K562 (cell line): ENCODE results near the gene DGKA. TPM values are rescaled to one million over a fixed set of nuclear protein-coding genes. Genes with fewer than 3 reads are reported as not detected.

ENCODE experiments used
- ATF7 ChIP-seq: fragments of 450-650 bp; IDR thresholded peaks from 2 replicates; pipeline ENCODE4 v1.7.1; 2014; ENCODE audit warnings: mild to moderate bottlenecking, moderate library complexity
- C11orf30 ChIP-seq: fragments of 450-650 bp; IDR thresholded peaks from 2 replicates; pipeline ENCODE4 v1.6.1; 2016; ENCODE audit warnings: low read depth, mild to moderate bottlenecking
- CXXC5 ChIP-seq: fragments of 250-450 bp; sonication (Bioruptor Pico); IDR thresholded peaks from 2 replicates; pipeline ENCODE4 v1.8.0; 2022; ENCODE audit warnings: inconsistent platforms, mild to moderate bottlenecking, moderate library complexity
- ERF ChIP-seq: fragments of 450-650 bp; formaldehyde crosslinking; IDR thresholded peaks from 2 replicates; pipeline ENCODE4 v1.4.0; 2020; ENCODE audit warnings: mild to moderate bottlenecking, mixed read lengths
- ETV1 ChIP-seq: fragments of 450-650 bp; conservative IDR thresholded peaks from 2 replicates; pipeline ENCODE4 v1.6.1; 2016; ENCODE audit warnings: missing genetic modification characterization, control low read depth, low read depth, missing compliant biosample characterization
- ETV5 ChIP-seq: sonication (generic); formaldehyde crosslinking; IDR thresholded peaks from 2 replicates; pipeline ENCODE4 v1.4.0; 2020; ENCODE audit warnings: low read depth, mild to moderate bottlenecking, missing genetic modification reagents
- EWSR1 ChIP-seq: fragments of 450-650 bp; IDR thresholded peaks from 2 replicates; pipeline ENCODE4 v1.6.1; 2018; ENCODE audit warnings: borderline replicate concordance, mild to moderate bottlenecking, low read depth, moderate library complexity; ENCODE audit not compliant: partially characterized antibody
- GABPB1 ChIP-seq: sonication (generic); formaldehyde crosslinking; IDR thresholded peaks from 2 replicates; pipeline ENCODE4 v1.8.0; 2022; ENCODE audit warnings: mild to moderate bottlenecking, missing genetic modification reagents
- GATAD2A ChIP-seq: fragments of 450-650 bp; IDR thresholded peaks from 2 replicates; pipeline ENCODE4 v1.6.1; 2017
- HSF4 ChIP-seq: fragments of 250-450 bp; sonication (Bioruptor Pico); IDR thresholded peaks from 2 replicates; pipeline ENCODE4 v2.1.2; 2022; ENCODE audit warnings: mild to moderate bottlenecking, moderate library complexity, borderline replicate concordance
- MBD1 ChIP-seq: fragments of 250-450 bp; sonication (Bioruptor Pico); IDR thresholded peaks from 2 replicates; pipeline ENCODE4 v1.8.0; 2022; ENCODE audit warnings: inconsistent platforms
- MEIS2 ChIP-seq: fragments of 450-650 bp; IDR thresholded peaks from 2 replicates; pipeline ENCODE4 v1.6.1; 2014; ENCODE audit warnings: mild to moderate bottlenecking; ENCODE audit not compliant: partially characterized antibody
- MYNN ChIP-seq, 2 experiments: sonication (generic); formaldehyde crosslinking in 1 of 2; IDR thresholded peaks; 2 replicates each; pipeline versions ENCODE4 v1.5.0 to v1.6.1; 2016 to 2020; ENCODE audit warnings: antibody characterized with exemption in 1 of 2, missing genetic modification reagents in 1 of 2
- POLR2B ChIP-seq: fragments of 450-650 bp; IDR thresholded peaks from 2 replicates; pipeline ENCODE4 v1.6.1; 2018; ENCODE audit warnings: low read depth; ENCODE audit not compliant: partially characterized antibody
- POLR2H ChIP-seq: IDR thresholded peaks from 2 replicates; pipeline ENCODE4 v1.6.1; 2016; ENCODE audit warnings: missing genetic modification characterization, low read depth, mild to moderate bottlenecking, control low read depth, missing compliant biosample characterization, moderate library complexity
- RBM34 ChIP-seq: fragments of 200-400 bp; formaldehyde crosslinking; IDR thresholded peaks from 2 replicates; pipeline ENCODE4 v1.6.1; 2018; ENCODE audit warnings: low read length, borderline replicate concordance; ENCODE audit not compliant: insufficient read depth
- SIN3B ChIP-seq: fragments of 450-650 bp; IDR thresholded peaks from 2 replicates; pipeline ENCODE4 v1.6.1; 2017; ENCODE audit warnings: low read depth, mild to moderate bottlenecking, moderate library complexity
- SMC3 ChIP-seq: conservative IDR thresholded peaks from 2 replicates; pipeline ENCODE4 v1.6.1; 2011; ENCODE audit warnings: low read depth, low read length, improper control_type of control experiment; ENCODE audit not compliant: insufficient read depth
- SNAPC5 ChIP-seq: fragments of 250-450 bp; sonication (Bioruptor Pico); IDR thresholded peaks from 2 replicates; pipeline ENCODE4 v1.8.0; 2021; ENCODE audit warnings: moderate library complexity, mild to moderate bottlenecking, inconsistent platforms
- TBL1XR1 ChIP-seq, 2 experiments: IDR thresholded peaks; 2 replicates each; pipeline ENCODE4 v1.6.1; 2012; ENCODE audit warnings: improper control_type of control experiment in 2 of 2, low read length in 2 of 2, mild to moderate bottlenecking in 1 of 2
- TFAP4 ChIP-seq: sonication (generic); formaldehyde crosslinking; IDR thresholded peaks from 2 replicates; pipeline ENCODE4 v1.8.0; 2022; ENCODE audit warnings: missing genetic modification reagents, mild to moderate bottlenecking, moderate library complexity, borderline replicate concordance
- THRB ChIP-seq: fragments of 450-650 bp; formaldehyde crosslinking; conservative IDR thresholded peaks from 2 replicates; pipeline ENCODE4 v1.4.0; 2022; ENCODE audit warnings: mild to moderate bottlenecking, missing genetic modification characterization
- WHSC1 ChIP-seq: IDR thresholded peaks from one replicate; pipeline ENCODE4 v1.6.1; 2012; ENCODE audit warnings: low read length, control low read depth, inconsistent platforms
- ZNF133 ChIP-seq: fragments of 250-450 bp; sonication (Bioruptor Pico); IDR thresholded peaks from 2 replicates; pipeline ENCODE4 v1.4.0; 2020; ENCODE audit warnings: mild to moderate bottlenecking
- ZNF23 ChIP-seq: fragments of 250-450 bp; sonication (Bioruptor Pico); IDR thresholded peaks from 2 replicates; pipeline ENCODE4 v1.4.0; 2020; ENCODE audit warnings: mild to moderate bottlenecking
- ZNF324 ChIP-seq: fragments of 250-450 bp; sonication (Bioruptor Pico); IDR thresholded peaks from 2 replicates; pipeline ENCODE4 v1.4.0; 2020; ENCODE audit warnings: mild to moderate bottlenecking
- ZNF79 ChIP-seq: fragments of 250-450 bp; sonication (Bioruptor Pico); IDR thresholded peaks from 2 replicates; pipeline ENCODE4 v1.4.0; 2020; ENCODE audit warnings: low read depth, mild to moderate bottlenecking, moderate library complexity
- polyA plus RNA-seq, 8 experiments: library from polyadenylated mRNA; depleted of rRNA in 4 of 8; stranded (reverse) in 5 of 8; unstranded in 3 of 8; fragments of >200 nt; fragmentation: Nextera tagmentation in 2 of 8; fragmentation: Illumina TruSeq in 1 of 8; extraction: Ambion mirVana in 2 of 8; extraction: Trizol in 1 of 8; gene quantifications; 2 replicates each; pipeline versions ENCODE4 v1.2.1 to v1.2.3, GENCODE V29; 2011 to 2014; ENCODE audit warnings: inconsistent platforms in 1 of 8, missing spikeins in 1 of 8
- total RNA-seq, 7 experiments: library from RNA; depleted of rRNA in 6 of 7; stranded (reverse); fragments of >200 nt in 6 of 7; fragmentation: Illumina TruSeq in 2 of 7; extraction: Trizol in 2 of 7; gene quantifications; 2 replicates each; pipeline versions ENCODE4 v1.2.1 to v1.2.3, GENCODE V29; 2011 to 2021; ENCODE audit warnings: low replicate concordance in 1 of 7

The DGKA gene
- total and polyA plus RNA-seq, 9 of the 15 experiments (the other 6 are each of a cell fraction or from before 2014, with no cell fraction given): 3.4 to 12.4 (median 6.2) TPM

- TF ChIP-seq MEIS2 (peak; percentile 27), ERF (no peak), ZNF133 (CRISPR knock-in tag) (no peak), THRB (CRISPR knock-in tag) (no peak), C11orf30 (no peak), ATF7 (peak; percentile 53; the same call in 1 of the 2 replicates), GATAD2A (no peak), TFAP4 (peak; percentile 71; the same call in 1 of the 2 replicates), POLR2B (no peak), ETV1 (tag) (no peak; the same call in 1 of the 2 replicates), MBD1 (CRISPR knock-in tag) (no peak), POLR2H (tag) (no peak), SMC3 (peak; percentile 71), HSF4 (CRISPR knock-in tag) (no peak), ZNF79 (CRISPR knock-in tag) (no peak), RBM34 (no peak), ETV5 (no peak), CXXC5 (CRISPR knock-in tag) (peak; percentile 23; the same call in 1 of the 2 replicates), WHSC1 (no peak), TBL1XR1 (IDR thresholded peaks at IDR 0.05; ENCODE audit: low read length in 2 of 2) (no peak), EWSR1 (no peak), SNAPC5 (CRISPR knock-in tag) (no peak), SIN3B (no peak), MYNN (IDR thresholded peaks at IDR 0.05) (no peak), MYNN (CRISPR knock-in tag; IDR thresholded peaks at IDR 0.05) (no peak), ZNF324 (no peak), GABPB1 (CRISPR knock-in tag) (no peak), ZNF23 (CRISPR knock-in tag) (no peak)
Observed at GRCh38 chr12:55940065-55940732, 9.2 kb downstream of the DGKA start (continued).
